RPMI7951 (cell line): ENCODE results near the gene HSPA1B. TPM values are rescaled to one million over a fixed set of nuclear protein-coding genes. Genes with fewer than 3 reads are reported as not detected.
"Not testable (repeated sequence)": the region's sequence is repeated elsewhere in the genome, so short reads cannot be mapped to it uniquely, and the experiment has no call there.

Experiments
- DNase-seq: peaks from one replicate; pipeline ENCODE4 v3.0.0-alpha.2; 2012; ENCODE audit warnings: low read depth
- total RNA-seq: library from RNA; depleted of rRNA; stranded (reverse); fragments of >200 nt; shearing (Covaris generic); gene quantifications from 2 replicates; pipeline ENCODE4 v1.2.3, GENCODE V29; 2014

HSPA1B gene
- total RNA-seq, 1 experiment from 2014 or later, result 82.1 TPM

GRCh38 chr6:31826793-31827285, 699 bp upstream of the HSPA1B start:
- peak; percentile 90 for DNase-seq

- peak; percentile 61 for DNase-seq
These were observed 2.2 kb downstream of the HSPA1B start for GRCh38 chr6:31829633-31830283.

- DNase-seq, result no peak
These were observed 3.4 kb downstream of the HSPA1B start for GRCh38 chr6:31830886-31831335.

GRCh38 chr6:31831350-31832215, 4.0 kb downstream of the HSPA1B start:
- no peak for DNase-seq

GRCh38 chr6:31834367-31835250, 7.1 kb downstream of the HSPA1B start:
- peak; percentile 90 for DNase-seq

- DNase-seq, result no peak
These were observed 8.5 kb downstream of the HSPA1B start for GRCh38 chr6:31836047-31836473.

- DNase-seq, result peak; percentile 42
These were observed 9.2 kb downstream of the HSPA1B start for GRCh38 chr6:31836474-31837368.

- peak; percentile 16 for DNase-seq
These were observed 10.0 kb downstream of the HSPA1B start for GRCh38 chr6:31837369-31838113.

- not testable (repeated sequence) for DNase-seq
These were observed 10.6 kb downstream of the HSPA1B start for GRCh38 chr6:31838114-31838553.

- no peak for DNase-seq
These were observed 11.4 kb downstream of the HSPA1B start for GRCh38 chr6:31838968-31839367.

- not testable (repeated sequence) for DNase-seq
These were observed 12.2 kb downstream of the HSPA1B start for GRCh38 chr6:31839779-31840126.

GRCh38 chr6:31842053-31842452, 14.5 kb downstream of the HSPA1B start:
- DNase-seq, result no peak

GRCh38 chr6:31844507-31844906, 17.0 kb downstream of the HSPA1B start:
- DNase-seq, result no peak

- DNase-seq, result no peak
These were observed 19.9 kb downstream of the HSPA1B start for GRCh38 chr6:31847276-31847978.

- no peak for DNase-seq
These were observed 23.4 kb downstream of the HSPA1B start for GRCh38 chr6:31850765-31851484.

GRCh38 chr6:31851485-31851832, 23.9 kb downstream of the HSPA1B start:
- DNase-seq, result no peak

GRCh38 chr6:31851980-31852718, 24.6 kb downstream of the HSPA1B start:
- DNase-seq, result not testable (repeated sequence)

- not testable (repeated sequence) for DNase-seq
These were observed 30.2 kb downstream of the HSPA1B start for GRCh38 chr6:31857774-31858173.
